H1 (cell line): ENCODE data around the gene DHH. TPM values are rescaled to one million over a fixed set of nuclear protein-coding genes. Genes with fewer than 3 reads are reported as not detected.

Experiments used
- CTCF ChIA-PET: fragments of 300-600 bp; sonication (Branson Sonifier 250); formaldehyde crosslinking; loops from one replicate; lab custom pipeline; 2021; ENCODE audit not compliant: partially characterized antibody; lab: Charles Lee
- POLR2A ChIA-PET: fragments of 300-600 bp; sonication (Branson Sonifier 250); formaldehyde crosslinking; loops from one replicate; lab custom pipeline; 2021; ENCODE audit warnings: inconsistent platforms; ENCODE audit not compliant: partially characterized antibody; lab: Charles Lee
- DNase-seq, 2 experiments: peaks; one replicate each; pipeline versions ENCODE4 v3.0.0 to v3.0.0-alpha.2; 2010 to 2022; ENCODE audit warnings: low spot score in 2 of 2, low read depth in 1 of 2, mixed read lengths in 1 of 2
- FAIRE-seq: peaks from 2 replicates; lab custom pipeline; 2011; peaks lifted over from hg19 to GRCh38; lab: Jason Lieb, UNC
- H2AFZ ChIP-seq: 2 replicates; pipeline ENCODE4 v1.8.1; 2012; ENCODE audit warnings: low read length, inconsistent platforms
- H2AK5ac ChIP-seq: 2 replicates; pipeline ENCODE4 v1.6.1; 2013; ENCODE audit warnings: low read depth, low read length
- H2BK120ac ChIP-seq: replicated peaks from 2 replicates; pipeline ENCODE3; 2013; ENCODE audit warnings: low read depth, low read length, inconsistent platforms
- H2BK12ac ChIP-seq: 2 replicates; pipeline ENCODE4 v1.6.1; 2013; ENCODE audit warnings: low read depth, low read length
- H2BK15ac ChIP-seq: 2 replicates; pipeline ENCODE4 v1.6.1; 2013; ENCODE audit warnings: low read length
- H2BK20ac ChIP-seq: 2 replicates; pipeline ENCODE4 v1.6.1; 2013; ENCODE audit warnings: low read length
- H2BK5ac ChIP-seq: 2 replicates; pipeline ENCODE4 v1.6.1; 2013; ENCODE audit warnings: low read depth, low read length
- H3K14ac ChIP-seq: 2 replicates; pipeline ENCODE4 v1.6.1; 2013; ENCODE audit warnings: inconsistent platforms; ENCODE audit not compliant: insufficient read length
- H3K18ac ChIP-seq: 2 replicates; pipeline ENCODE4 v1.6.1; 2013; ENCODE audit warnings: low read length; ENCODE audit errors: extremely low read depth
- H3K23ac ChIP-seq: 2 replicates; pipeline ENCODE4 v1.6.1; 2013; ENCODE audit warnings: inconsistent platforms; ENCODE audit not compliant: insufficient read length
- H3K23me2 ChIP-seq: 2 replicates; pipeline ENCODE4 v1.6.1; 2013; ENCODE audit warnings: low read depth, low read length
- H3K27ac ChIP-seq: 2 replicates; pipeline ENCODE4 v1.6.1; 2011; ENCODE audit warnings: low read depth, low read length, inconsistent platforms
- H3K27me3 ChIP-seq, 4 experiments: replicated peaks in 1 of 4; 1 replicate in 1 of 4; 2 replicates in 3 of 4; pipeline versions ENCODE4 v1.6.1 to v1.8.1; 2011 to 2013; ENCODE audit warnings: low read length in 3 of 4, mild to moderate bottlenecking in 3 of 4, inconsistent platforms in 2 of 4, mixed read lengths in 2 of 4, moderate library complexity in 1 of 4; ENCODE audit not compliant: control insufficient read depth in 3 of 4, insufficient read depth in 3 of 4; ENCODE audit errors: extremely low read depth in 1 of 4
- H3K36me3 ChIP-seq, 4 experiments: 2 replicates each; pipeline versions ENCODE4 v1.6.1 to v1.8.1; 2011 to 2013; ENCODE audit warnings: mild to moderate bottlenecking in 4 of 4, low read length in 3 of 4, moderate library complexity in 2 of 4, control low read depth in 1 of 4, inconsistent platforms in 1 of 4; ENCODE audit not compliant: insufficient read depth in 4 of 4, control insufficient read depth in 2 of 4
- H3K4ac ChIP-seq: replicated peaks from 2 replicates; pipeline ENCODE3; 2013; ENCODE audit warnings: low read length, low read depth, mixed read lengths, inconsistent platforms; ENCODE audit not compliant: insufficient read length
- H3K4me1 ChIP-seq, 4 experiments: replicated peaks in 1 of 4; 1 replicate in 1 of 4; 2 replicates in 3 of 4; pipeline versions ENCODE4 v1.6.1 to v1.8.1; 2011 to 2013; ENCODE audit warnings: low read length in 3 of 4, inconsistent platforms in 2 of 4, mixed read lengths in 1 of 4; ENCODE audit not compliant: insufficient read depth in 4 of 4, control insufficient read depth in 3 of 4
- H3K4me2 ChIP-seq, 2 experiments: 2 replicates each; pipeline versions ENCODE4 v1.6.1 to v1.8.1; 2011 to 2013; ENCODE audit warnings: low read depth in 2 of 2, low read length in 2 of 2, control low read depth in 1 of 2, inconsistent platforms in 1 of 2, mild to moderate bottlenecking in 1 of 2; ENCODE audit not compliant: insufficient read depth in 1 of 2
- H3K4me3 ChIP-seq, 4 experiments: fragments of 200-600, 300-600 bp in 1 of 4; sonication (generic), shearing (Covaris generic), sonication (Bioruptor Twin) in 1 of 4; 2 replicates each; pipeline versions ENCODE4 v1.5.1 to v1.8.1; 2011 to 2016; ENCODE audit warnings: low read length in 4 of 4, low read depth in 3 of 4, control low read depth in 2 of 4, inconsistent platforms in 2 of 4, mild to moderate bottlenecking in 2 of 4, mixed read lengths in 1 of 4, moderate library complexity in 1 of 4; ENCODE audit not compliant: insufficient read depth in 2 of 4; ENCODE audit errors: extremely low read depth in 1 of 4
- H3K56ac ChIP-seq: replicated peaks from 2 replicates; pipeline ENCODE3; 2013; ENCODE audit warnings: low read depth, mild to moderate bottlenecking, mixed read lengths, low read length, inconsistent platforms; ENCODE audit not compliant: insufficient read length
- H3K79me1 ChIP-seq: 2 replicates; pipeline ENCODE4 v1.6.1; 2013; ENCODE audit warnings: low read depth, low read length, control low read depth
- H3K79me2 ChIP-seq, 2 experiments: 2 replicates each; pipeline versions ENCODE4 v1.6.1 to v1.8.1; 2012 to 2013; ENCODE audit warnings: low read length in 2 of 2, mild to moderate bottlenecking in 2 of 2, inconsistent platforms in 1 of 2; ENCODE audit not compliant: insufficient read depth in 2 of 2, control insufficient read depth in 1 of 2
- H3K9ac ChIP-seq, 4 experiments: replicated peaks in 1 of 4; 1 replicate in 1 of 4; 2 replicates in 3 of 4; pipeline versions ENCODE4 v1.6.1 to v1.8.1; 2011 to 2013; ENCODE audit warnings: low read depth in 3 of 4, low read length in 3 of 4, control low read depth in 2 of 4, mild to moderate bottlenecking in 2 of 4, moderate library complexity in 2 of 4, inconsistent platforms in 1 of 4; ENCODE audit errors: extremely low read depth in 1 of 4
- H3K9me3 ChIP-seq, 2 experiments: 2 replicates each; pipeline versions ENCODE4 v1.6.1 to v1.8.1; 2012 to 2013; ENCODE audit warnings: mild to moderate bottlenecking in 2 of 2, moderate library complexity in 2 of 2, control low read depth in 1 of 2, inconsistent platforms in 1 of 2, low read depth in 1 of 2, low read length in 1 of 2, mixed read lengths in 1 of 2; ENCODE audit not compliant: insufficient read depth in 2 of 2
- H4K20me1 ChIP-seq, 2 experiments: replicated peaks in 1 of 2; 2 replicates each; pipeline versions ENCODE3 to v1.8.1; 2011 to 2013; ENCODE audit warnings: inconsistent platforms in 2 of 2, low read length in 2 of 2, mild to moderate bottlenecking in 1 of 2; ENCODE audit not compliant: insufficient read depth in 2 of 2, control insufficient read depth in 1 of 2
- H4K5ac ChIP-seq: 2 replicates; pipeline ENCODE4 v1.6.1; 2013; ENCODE audit warnings: low read length, low read depth, mixed read lengths, inconsistent platforms; ENCODE audit not compliant: insufficient read length
- H4K8ac ChIP-seq: 2 replicates; pipeline ENCODE4 v1.8.0; 2013; ENCODE audit warnings: mild to moderate bottlenecking, moderate library complexity, low read length, inconsistent platforms; ENCODE audit not compliant: insufficient read depth; ENCODE audit errors: extremely low read depth
- H4K91ac ChIP-seq: replicated peaks from 2 replicates; pipeline ENCODE3; 2013; ENCODE audit warnings: low read length, mixed read lengths, inconsistent platforms; ENCODE audit not compliant: insufficient read length
- ATF3 ChIP-seq: IDR thresholded peaks from 2 replicates; pipeline ENCODE4 v1.6.1; 2011; ENCODE audit warnings: low read depth, mild to moderate bottlenecking, low read length; ENCODE audit not compliant: insufficient read depth
- BRCA1 ChIP-seq: IDR thresholded peaks from 2 replicates; pipeline ENCODE4 v1.6.1; 2012; ENCODE audit warnings: low read depth, low read length, improper control_type of control experiment
- CHD2 ChIP-seq: IDR thresholded peaks from 2 replicates; pipeline ENCODE4 v1.6.1; 2012; ENCODE audit warnings: low read length, improper control_type of control experiment
- CREB1 ChIP-seq: IDR thresholded peaks from 2 replicates; pipeline ENCODE4 v1.6.1; 2012; ENCODE audit warnings: inconsistent platforms
- CTBP2 ChIP-seq: IDR thresholded peaks from 2 replicates; pipeline ENCODE4 v1.7.0; 2011; ENCODE audit warnings: borderline replicate concordance, mild to moderate bottlenecking, moderate library complexity, mixed read lengths, low read length; ENCODE audit not compliant: insufficient read depth, insufficient read length
- EGR1 ChIP-seq: IDR thresholded peaks from 2 replicates; pipeline ENCODE4 v1.6.1; 2011; ENCODE audit warnings: low read depth, low read length, borderline replicate concordance
- GABPA ChIP-seq: IDR thresholded peaks from 2 replicates; pipeline ENCODE4 v1.6.1; 2011; ENCODE audit warnings: mild to moderate bottlenecking, low read length, moderate library complexity, borderline replicate concordance; ENCODE audit not compliant: insufficient read depth
- JUND ChIP-seq: IDR thresholded peaks from 2 replicates; pipeline ENCODE4 v1.6.1; 2011; ENCODE audit warnings: mild to moderate bottlenecking, improper control_type of control experiment, low read length
- KDM1A ChIP-seq: fragments of 200-600, 300-600 bp; sonication (generic); IDR thresholded peaks from 2 replicates; pipeline ENCODE4 v1.7.1; 2016; ENCODE audit warnings: mild to moderate bottlenecking, low read length, borderline replicate concordance
- PHF8 ChIP-seq: fragments of 200-600 bp; sonication (generic); conservative IDR thresholded peaks from 2 replicates; pipeline ENCODE4 v1.7.1; 2012; ENCODE audit warnings: low read depth, mild to moderate bottlenecking, inconsistent platforms, low read length, moderate library complexity
- POU5F1 ChIP-seq: IDR thresholded peaks from 2 replicates; pipeline ENCODE4 v1.6.1; 2011; ENCODE audit warnings: low read depth, mild to moderate bottlenecking, low read length, moderate library complexity
- SIN3A ChIP-seq, 2 experiments: IDR thresholded peaks in 1 of 2; conservative IDR thresholded peaks in 1 of 2; 2 replicates each; pipeline ENCODE4 v1.6.1; 2011 to 2012; ENCODE audit warnings: low read length in 2 of 2, improper control_type of control experiment in 1 of 2, low read depth in 1 of 2, mild to moderate bottlenecking in 1 of 2
- TAF1 ChIP-seq: IDR thresholded peaks from 2 replicates; pipeline ENCODE4 v1.6.1; 2011; ENCODE audit warnings: mild to moderate bottlenecking, low read depth, low read length
- ZNF274 ChIP-seq: IDR thresholded peaks from 2 replicates; pipeline ENCODE4 v1.7.0; 2012; ENCODE audit warnings: low read length, borderline replicate concordance; ENCODE audit errors: extremely low read depth
- WGBS, 2 experiments: shearing (Covaris generic) in 1 of 2; methylation state at CpG; one replicate each; pipeline versions ENCODE4 v1.1.6 to v1.1.7; 2013 to 2015; ENCODE audit warnings: low lambda C conversion rate in 2 of 2, mixed read lengths in 2 of 2, inconsistent platforms in 1 of 2, low coverage in 1 of 2, missing lambda C conversion rate in 1 of 2; ENCODE audit not compliant: insufficient replicate concordance in 2 of 2, insufficient coverage in 1 of 2, insufficient read length in 1 of 2; ENCODE audit errors: extremely low coverage in 1 of 2, missing lambda C conversion rate in 1 of 2; 5-methylcytosine and 5-hydroxymethylcytosine counted together
- polyA plus RNA-seq, 7 experiments: library from polyadenylated mRNA; depleted of rRNA in 3 of 7; stranded (reverse) in 5 of 7; unstranded in 2 of 7; fragments of >200 nt in 5 of 7; fragments of 200-250 nt in 2 of 7; gene quantifications; 1 replicate in 5 of 7; 2 replicates in 1 of 7; 4 replicates in 1 of 7; pipeline versions ENCODE4 v1.2.1 to v1.2.3, GENCODE V29; 2011 to 2013; ENCODE audit warnings: missing spikeins in 2 of 7, mixed read lengths in 2 of 7
- total RNA-seq: library from RNA; stranded (reverse); fragmentation: NEBNext Ultra II Directional; extraction: Animal tissue kit (Norgen Biotek cat#: 25700); gene quantifications from 2 replicates; pipeline ENCODE4 v1.2.1, GENCODE V29; 2021

DHH gene
- total and polyA plus RNA-seq, 2 of the 8 experiments (the other 6 are each of a cell fraction or from before 2014, with no cell fraction given): 0.03 to 0.11 TPM

GRCh38 chr12:49048953-49049352 lies 45.6 kb downstream of the DHH start:
- Histone ChIP-seq H2BK12ac (no peak overlapping the region), H3K4ac (no peak overlapping the region), H3K18ac (no peak overlapping the region), H3K4me2 (no peak overlapping the region), H3K4me3 (no peak overlapping the region), H4K8ac (no peak overlapping the region), H3K79me1 (peaks cover 2% of the 10 kb centered on the region; the same call in 1 of the 2 replicates), H4K91ac (no peak overlapping the region), H3K23me2 (no peaks in the 10 kb centered on the region), H4K5ac (no peak overlapping the region), H3K9ac (no peak overlapping the region), H2BK20ac (no peak overlapping the region), H3K27me3 (no peaks in the 10 kb centered on the region), H4K20me1 (peaks cover 15 to 44% of the 10 kb centered on the region in 2 experiments), H3K27ac (no peak overlapping the region), H2BK120ac (no peak overlapping the region), H3K56ac (no peak overlapping the region), H3K36me3 (peaks cover 56 to 90% (median 85%) of the 10 kb centered on the region in 4 experiments), H2AK5ac (no peak overlapping the region), H3K23ac (no peak overlapping the region), H2BK15ac (no peak overlapping the region), H3K14ac (no peak overlapping the region), H3K9me3 (no peaks in the 10 kb centered on the region), H3K79me2 (peaks cover 0 to 6% of the 10 kb centered on the region in 2 experiments; a peak in 1 of 4 replicates), H2AFZ (no peak overlapping the region), H3K4me1 (no peaks in the 10 kb centered on the region), H2BK5ac (no peak overlapping the region)
- POLR2A ChIA-PET: interaction anchor here (2.2 to 21.2 kb wide), 2 partner anchors 19 to 221 kb away, joined by 4 to 339 read pairs; no protein-coding TSS in a partner anchor
- CTCF ChIA-PET: interaction anchor here (0.8 to 9.1 kb wide), 7 partner anchors 14 to 69 kb away, joined by 3 to 126 read pairs (median 3); no protein-coding TSS in a partner anchor
- DNase-seq: no peak
- 92% methylated on average over 10 of the region's 10 CpGs; no CpG with 5 or more reads in 1 of the 2 experiments for WGBS, 2 experiments
- FAIRE-seq: no peak
- no peak for TF ChIP-seq GABPA
- TF ChIP-seq JUND: no peak
- TF ChIP-seq CREB1: no peak
- no peak for TF ChIP-seq CTBP2
- no peak for TF ChIP-seq ZNF274
- no peak for TF ChIP-seq POU5F1
- no peak for TF ChIP-seq TAF1
- TF ChIP-seq SIN3A (conservative IDR thresholded peaks at IDR 0.05 in 1 of 2, IDR thresholded peaks at IDR 0.05 in 1 of 2; ENCODE audit: low read depth in 1 of 2, low read length in 2 of 2): no peak
- no peak for TF ChIP-seq EGR1
- TF ChIP-seq CHD2: no peak
- no peak for TF ChIP-seq BRCA1
- no peak for TF ChIP-seq ATF3
- no peak for TF ChIP-seq KDM1A
- no peak for TF ChIP-seq PHF8
